NCI-H1092 (cell line): ENCODE measurements around the gene PIN1.

ENCODE experiments used
- DNase-seq: peaks from one replicate; lab custom pipeline; 2025; lab: John Stamatoyannopoulos, UW

PIN1 gene

GRCh38 chr19:9891609-9892373 lies 56.7 kb downstream of the PIN1 start:
- DNase-seq, result no peak
